HEK293 (cell line): ENCODE measurements around the gene MYCN.

Experiments
- CTCF ChIA-PET: fragments of 350-600 bp; formaldehyde crosslinking; extraction: SDS; loops from one replicate; lab custom pipeline; 2021; ENCODE audit warnings: antibody characterized with exemption; lab: Yijun Ruan, JAX
- POLR2A ChIA-PET: fragments of 300-600 bp; formaldehyde crosslinking; extraction: SDS; loops from one replicate; lab custom pipeline; 2020; ENCODE audit warnings: antibody characterized with exemption, inconsistent platforms; lab: Yijun Ruan, JAX
- H3K27ac ChIP-seq: fragments of 200-500 bp; sonication (Bioruptor generic); 2 replicates; pipeline ENCODE4 v1.5.1; 2014; ENCODE audit warnings: low read depth, low read length, control low read depth, inconsistent platforms; ENCODE audit errors: extremely low read depth
- H3K36me3 ChIP-seq, 2 experiments: fragments of 200-500 bp in 1 of 2; sonication (Bioruptor generic) in 1 of 2; 1 replicate in 1 of 2; 2 replicates in 1 of 2; pipeline ENCODE4 v1.5.1; 2014 to 2017; ENCODE audit warnings: inconsistent platforms in 2 of 2, low read length in 2 of 2; ENCODE audit not compliant: control insufficient read depth in 2 of 2, insufficient read depth in 1 of 2
- H3K4me1 ChIP-seq: fragments of 200-500 bp; sonication (Bioruptor generic); 2 replicates; pipeline ENCODE4 v1.5.1; 2014; ENCODE audit warnings: mild to moderate bottlenecking, low read length, inconsistent platforms; ENCODE audit not compliant: control insufficient read depth, insufficient read depth
- H3K4me3 ChIP-seq: 2 replicates; pipeline ENCODE4 v1.5.1; 2011; ENCODE audit warnings: low read depth, mild to moderate bottlenecking, control low read depth, low read length, moderate library complexity
- H3K9me3 ChIP-seq: fragments of 200-500 bp; sonication (Bioruptor generic); 2 replicates; pipeline ENCODE4 v1.5.1; 2014; ENCODE audit warnings: low read depth, low read length, inconsistent platforms; ENCODE audit not compliant: control insufficient read depth, insufficient read depth
- BCL11B ChIP-seq: fragments of 450-650 bp; formaldehyde crosslinking; IDR thresholded peaks from 2 replicates; pipeline ENCODE4 v1.5.1; 2016; ENCODE audit warnings: low read depth, missing biosample characterization, missing genetic modification characterization
- PRDM1 ChIP-seq: fragments of 450-650 bp; formaldehyde crosslinking; IDR thresholded peaks from 2 replicates; pipeline ENCODE4; 2016; ENCODE audit warnings: missing biosample characterization, missing genetic modification characterization
- ZBTB48 ChIP-seq: fragments of 450-650 bp; formaldehyde crosslinking; IDR thresholded peaks from 2 replicates; pipeline ENCODE4 v1.5.1; 2016; ENCODE audit warnings: missing biosample characterization, missing genetic modification characterization
- ZNF280C ChIP-seq: fragments of 450-650 bp; formaldehyde crosslinking; IDR thresholded peaks from 2 replicates; pipeline ENCODE4 v1.5.1; 2016; ENCODE audit warnings: missing biosample characterization, missing genetic modification characterization
- ZNF555 ChIP-seq: fragments of 450-650 bp; formaldehyde crosslinking; conservative IDR thresholded peaks from 2 replicates; pipeline ENCODE4 v1.5.1; 2017; ENCODE audit warnings: missing biosample characterization, mild to moderate bottlenecking, missing genetic modification characterization, inconsistent platforms
- ZNF701 ChIP-seq: fragments of 450-650 bp; formaldehyde crosslinking; IDR thresholded peaks from 2 replicates; pipeline ENCODE4 v1.5.1; 2016; ENCODE audit warnings: missing biosample characterization, missing genetic modification characterization
- TF ChIP-seq, protein P1 (sequence below): fragments of 450-650 bp; formaldehyde crosslinking; conservative IDR thresholded peaks from 2 replicates; pipeline ENCODE4 v1.5.1; 2016; ENCODE audit warnings: low read depth, missing biosample characterization, missing genetic modification characterization
- TF ChIP-seq, protein P2 (sequence below): fragments of 450-650 bp; formaldehyde crosslinking; IDR thresholded peaks from 2 replicates; pipeline ENCODE4 v1.5.1; 2016; ENCODE audit warnings: missing biosample characterization, missing genetic modification characterization

MYCN gene

GRCh38 chr2:15979051-15979758, 38.9 kb downstream of the MYCN start (continued):
- TF ChIP-seq, protein P1, sequence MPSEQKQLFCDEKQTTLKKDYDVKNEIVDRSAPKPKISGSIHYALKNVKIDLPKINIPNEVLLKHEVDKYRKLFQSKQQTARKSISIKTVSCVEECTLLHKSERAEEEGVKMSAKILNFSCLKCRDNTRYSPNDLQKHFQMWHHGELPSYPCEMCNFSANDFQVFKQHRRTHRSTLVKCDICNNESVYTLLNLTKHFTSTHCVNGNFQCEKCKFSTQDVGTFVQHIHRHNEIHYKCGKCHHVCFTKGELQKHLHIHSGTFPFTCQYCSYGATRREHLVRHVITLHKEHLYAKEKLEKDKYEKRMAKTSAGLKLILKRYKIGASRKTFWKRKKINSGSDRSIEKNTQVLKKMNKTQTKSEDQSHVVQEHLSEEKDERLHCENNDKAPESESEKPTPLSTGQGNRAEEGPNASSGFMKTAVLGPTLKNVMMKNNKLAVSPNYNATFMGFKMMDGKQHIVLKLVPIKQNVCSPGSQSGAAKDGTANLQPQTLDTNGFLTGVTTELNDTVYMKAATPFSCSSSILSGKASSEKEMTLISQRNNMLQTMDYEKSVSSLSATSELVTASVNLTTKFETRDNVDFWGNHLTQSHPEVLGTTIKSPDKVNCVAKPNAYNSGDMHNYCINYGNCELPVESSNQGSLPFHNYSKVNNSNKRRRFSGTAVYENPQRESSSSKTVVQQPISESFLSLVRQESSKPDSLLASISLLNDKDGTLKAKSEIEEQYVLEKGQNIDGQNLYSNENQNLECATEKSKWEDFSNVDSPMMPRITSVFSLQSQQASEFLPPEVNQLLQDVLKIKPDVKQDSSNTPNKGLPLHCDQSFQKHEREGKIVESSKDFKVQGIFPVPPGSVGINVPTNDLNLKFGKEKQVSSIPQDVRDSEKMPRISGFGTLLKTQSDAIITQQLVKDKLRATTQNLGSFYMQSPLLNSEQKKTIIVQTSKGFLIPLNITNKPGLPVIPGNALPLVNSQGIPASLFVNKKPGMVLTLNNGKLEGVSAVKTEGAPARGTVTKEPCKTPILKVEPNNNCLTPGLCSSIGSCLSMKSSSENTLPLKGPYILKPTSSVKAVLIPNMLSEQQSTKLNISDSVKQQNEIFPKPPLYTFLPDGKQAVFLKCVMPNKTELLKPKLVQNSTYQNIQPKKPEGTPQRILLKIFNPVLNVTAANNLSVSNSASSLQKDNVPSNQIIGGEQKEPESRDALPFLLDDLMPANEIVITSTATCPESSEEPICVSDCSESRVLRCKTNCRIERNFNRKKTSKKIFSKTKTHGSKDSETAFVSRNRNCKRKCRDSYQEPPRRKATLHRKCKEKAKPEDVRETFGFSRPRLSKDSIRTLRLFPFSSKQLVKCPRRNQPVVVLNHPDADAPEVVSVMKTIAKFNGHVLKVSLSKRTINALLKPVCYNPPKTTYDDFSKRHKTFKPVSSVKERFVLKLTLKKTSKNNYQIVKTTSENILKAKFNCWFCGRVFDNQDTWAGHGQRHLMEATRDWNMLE (tag by site-specific recombination) = no peak
- TF ChIP-seq PRDM1 (tag by site-specific recombination) (no peak), BCL11B (tag by site-specific recombination) (no peak)
- TF ChIP-seq, protein P2, sequence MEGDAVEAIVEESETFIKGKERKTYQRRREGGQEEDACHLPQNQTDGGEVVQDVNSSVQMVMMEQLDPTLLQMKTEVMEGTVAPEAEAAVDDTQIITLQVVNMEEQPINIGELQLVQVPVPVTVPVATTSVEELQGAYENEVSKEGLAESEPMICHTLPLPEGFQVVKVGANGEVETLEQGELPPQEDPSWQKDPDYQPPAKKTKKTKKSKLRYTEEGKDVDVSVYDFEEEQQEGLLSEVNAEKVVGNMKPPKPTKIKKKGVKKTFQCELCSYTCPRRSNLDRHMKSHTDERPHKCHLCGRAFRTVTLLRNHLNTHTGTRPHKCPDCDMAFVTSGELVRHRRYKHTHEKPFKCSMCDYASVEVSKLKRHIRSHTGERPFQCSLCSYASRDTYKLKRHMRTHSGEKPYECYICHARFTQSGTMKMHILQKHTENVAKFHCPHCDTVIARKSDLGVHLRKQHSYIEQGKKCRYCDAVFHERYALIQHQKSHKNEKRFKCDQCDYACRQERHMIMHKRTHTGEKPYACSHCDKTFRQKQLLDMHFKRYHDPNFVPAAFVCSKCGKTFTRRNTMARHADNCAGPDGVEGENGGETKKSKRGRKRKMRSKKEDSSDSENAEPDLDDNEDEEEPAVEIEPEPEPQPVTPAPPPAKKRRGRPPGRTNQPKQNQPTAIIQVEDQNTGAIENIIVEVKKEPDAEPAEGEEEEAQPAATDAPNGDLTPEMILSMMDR (tag by site-specific recombination) = no peak
- TF ChIP-seq, all 188 proteins: peak for 0

- POLR2A ChIA-PET = no interaction called here
- Histone ChIP-seq H3K36me3 (no peaks in the 10 kb centered on the region), H3K4me1 (no peaks in the 10 kb centered on the region), H3K27ac (no peak overlapping the region), H3K4me3 (no peak overlapping the region), H3K9me3 (no peaks in the 10 kb centered on the region)
- TF ChIP-seq ZBTB48 (tag by site-specific recombination) (no peak), ZNF280C (no peak), ZNF701 (tag by site-specific recombination) (no peak), ZNF555 (tag by site-specific recombination) (no peak)
- TF ChIP-seq, protein P1 (tag by site-specific recombination) = no peak
- CTCF ChIA-PET = no interaction called here
Measured at GRCh38 chr2:15979759-15980604, 39.6 kb downstream of the MYCN start.
